Measurements from ENCODE around the gene NUP62.

Gene NUP62

GRCh38 chr19:49923055-49924003 is 6.0 kb downstream of the NUP62 start:
- Histone ChIP-seq H3K9ac (ENCODE audit: low read length) (peak overlapping the region; percentile 32), H3K4me1 (ENCODE audit: control insufficient read depth, insufficient read depth, low read length) (peaks cover 36% of the 10 kb centered on the region), H3K36me3 (ENCODE audit: control insufficient read depth, insufficient read depth, low read length, severe bottlenecking) (peaks cover 10% of the 10 kb centered on the region), H3K4me3 (ENCODE audit: low read length) (peak overlapping the region; percentile 36), H3K27me3 (replicated peaks; ENCODE audit: control insufficient read depth, insufficient read depth, low read length) (no peaks in the 10 kb centered on the region), H3K9me3 (ENCODE audit: control insufficient read depth, low read length) (no peaks in the 10 kb centered on the region)
- no peak for DNase-seq (ENCODE audit: low read depth)

- DNase-seq (ENCODE audit: low read depth) = peak; percentile 60
- Histone ChIP-seq H3K36me3 (ENCODE audit: control insufficient read depth, insufficient read depth, low read length, severe bottlenecking) (peaks cover 7% of the 10 kb centered on the region), H3K9me3 (ENCODE audit: control insufficient read depth, low read length) (no peaks in the 10 kb centered on the region), H3K4me1 (ENCODE audit: control insufficient read depth, insufficient read depth, low read length) (peaks cover 27% of the 10 kb centered on the region), H3K9ac (ENCODE audit: low read length) (peak overlapping the region; percentile 26), H3K4me3 (ENCODE audit: low read length) (no peak overlapping the region), H3K27me3 (replicated peaks; ENCODE audit: control insufficient read depth, insufficient read depth, low read length) (no peaks in the 10 kb centered on the region)
These were observed 7.2 kb downstream of the NUP62 start for GRCh38 chr19:49921871-49922795.

GRCh38 chr19:49920624-49921363 is 8.5 kb downstream of the NUP62 start:
- H3K9ac ChIP-seq (ENCODE audit: low read length) = no peak overlapping the region
- peaks cover 27% of the 10 kb centered on the region for H3K4me1 ChIP-seq (ENCODE audit: control insufficient read depth, insufficient read depth, low read length)
- no peaks in the 10 kb centered on the region for H3K9me3 ChIP-seq (ENCODE audit: control insufficient read depth, low read length)
- H3K36me3 ChIP-seq (ENCODE audit: control insufficient read depth, insufficient read depth, low read length, severe bottlenecking) = peaks cover 4% of the 10 kb centered on the region
- no peak overlapping the region for H3K4me3 ChIP-seq (ENCODE audit: low read length)
- no peak for DNase-seq (ENCODE audit: low read depth)
- H3K27me3 ChIP-seq (replicated peaks; ENCODE audit: control insufficient read depth, insufficient read depth, low read length) = no peaks in the 10 kb centered on the region

GRCh38 chr19:49918089-49918488 is 11.2 kb downstream of the NUP62 start:
- Histone ChIP-seq H3K9me3 (ENCODE audit: control insufficient read depth, low read length) (no peaks in the 10 kb centered on the region), H3K36me3 (ENCODE audit: control insufficient read depth, insufficient read depth, low read length, severe bottlenecking) (peaks cover 9% of the 10 kb centered on the region), H3K4me1 (ENCODE audit: control insufficient read depth, insufficient read depth, low read length) (peaks cover 13% of the 10 kb centered on the region), H3K4me3 (ENCODE audit: low read length) (no peak overlapping the region), H3K9ac (ENCODE audit: low read length) (no peak overlapping the region), H3K27me3 (replicated peaks; ENCODE audit: control insufficient read depth, insufficient read depth, low read length) (no peaks in the 10 kb centered on the region)
- no peak for DNase-seq (ENCODE audit: low read depth)

- Histone ChIP-seq H3K9me3 (ENCODE audit: control insufficient read depth, low read length) (no peaks in the 10 kb centered on the region), H3K36me3 (ENCODE audit: control insufficient read depth, insufficient read depth, low read length, severe bottlenecking) (peaks cover 9% of the 10 kb centered on the region), H3K27me3 (replicated peaks; ENCODE audit: control insufficient read depth, insufficient read depth, low read length) (no peaks in the 10 kb centered on the region), H3K4me1 (ENCODE audit: control insufficient read depth, insufficient read depth, low read length) (peaks cover 6% of the 10 kb centered on the region), H3K9ac (ENCODE audit: low read length) (no peak overlapping the region), H3K4me3 (ENCODE audit: low read length) (no peak overlapping the region)
- no peak for DNase-seq (ENCODE audit: low read depth)
These were observed 12.2 kb downstream of the NUP62 start for GRCh38 chr19:49916839-49917733.

GRCh38 chr19:49915271-49915670 is 14.0 kb downstream of the NUP62 start:
- Histone ChIP-seq H3K9me3 (ENCODE audit: control insufficient read depth, low read length) (no peaks in the 10 kb centered on the region), H3K36me3 (ENCODE audit: control insufficient read depth, insufficient read depth, low read length, severe bottlenecking) (peaks cover 5% of the 10 kb centered on the region), H3K4me3 (ENCODE audit: low read length) (no peak overlapping the region), H3K9ac (ENCODE audit: low read length) (no peak overlapping the region), H3K4me1 (ENCODE audit: control insufficient read depth, insufficient read depth, low read length) (peaks cover 9% of the 10 kb centered on the region), H3K27me3 (replicated peaks; ENCODE audit: control insufficient read depth, insufficient read depth, low read length) (no peaks in the 10 kb centered on the region)
- DNase-seq (ENCODE audit: low read depth) = no peak

GRCh38 chr19:49913720-49914119 is 15.6 kb downstream of the NUP62 start:
- Histone ChIP-seq H3K27me3 (replicated peaks; ENCODE audit: control insufficient read depth, insufficient read depth, low read length) (no peaks in the 10 kb centered on the region), H3K4me1 (ENCODE audit: control insufficient read depth, insufficient read depth, low read length) (peaks cover 9% of the 10 kb centered on the region), H3K4me3 (ENCODE audit: low read length) (no peak overlapping the region), H3K9ac (ENCODE audit: low read length) (no peak overlapping the region), H3K36me3 (ENCODE audit: control insufficient read depth, insufficient read depth, low read length, severe bottlenecking) (peaks cover 5% of the 10 kb centered on the region), H3K9me3 (ENCODE audit: control insufficient read depth, low read length) (no peaks in the 10 kb centered on the region)
- DNase-seq (ENCODE audit: low read depth) = no peak

- DNase-seq (ENCODE audit: low read depth) = no peak
- Histone ChIP-seq H3K9ac (ENCODE audit: low read length) (no peak overlapping the region), H3K9me3 (ENCODE audit: control insufficient read depth, low read length) (no peaks in the 10 kb centered on the region), H3K27me3 (replicated peaks; ENCODE audit: control insufficient read depth, insufficient read depth, low read length) (no peaks in the 10 kb centered on the region), H3K4me1 (ENCODE audit: control insufficient read depth, insufficient read depth, low read length) (peaks cover 9% of the 10 kb centered on the region), H3K36me3 (ENCODE audit: control insufficient read depth, insufficient read depth, low read length, severe bottlenecking) (peaks cover 9% of the 10 kb centered on the region), H3K4me3 (ENCODE audit: low read length) (no peak overlapping the region)
These were observed 16.2 kb downstream of the NUP62 start for GRCh38 chr19:49912965-49913685.

- Histone ChIP-seq H3K4me3 (ENCODE audit: low read length) (no peak overlapping the region), H3K9me3 (ENCODE audit: control insufficient read depth, low read length) (no peaks in the 10 kb centered on the region), H3K4me1 (ENCODE audit: control insufficient read depth, insufficient read depth, low read length) (peaks cover 9% of the 10 kb centered on the region), H3K9ac (ENCODE audit: low read length) (no peak overlapping the region), H3K36me3 (ENCODE audit: control insufficient read depth, insufficient read depth, low read length, severe bottlenecking) (peaks cover 14% of the 10 kb centered on the region), H3K27me3 (replicated peaks; ENCODE audit: control insufficient read depth, insufficient read depth, low read length) (no peaks in the 10 kb centered on the region)
- no peak for DNase-seq (ENCODE audit: low read depth)
These were observed 17.7 kb downstream of the NUP62 start for GRCh38 chr19:49911381-49912145.

Data from adipocyte (in vitro differentiated cells).